HepG2 (cell line): ENCODE results near the gene ARCN1. TPM values are rescaled to one million over a fixed set of nuclear protein-coding genes. Genes with fewer than 3 reads are reported as not detected.

Source experiments
- ATAC-seq: fragments of 200-7000 bp; cut with Tn5 transposase; 3 replicates; pipeline ENCODE4 v1.9.1; 2020; ENCODE audit warnings: mild to moderate bottlenecking, moderate library complexity
- BruUV-seq: library from RNA; stranded (reverse); fragments of 400-500 nt; replicated peaks from 2 replicates; lab custom pipeline; 2021; lab: Mats Ljungman, UMichigan
- CTCF ChIA-PET: fragments of 300-600 bp; formaldehyde crosslinking; extraction: SDS; loops from one replicate; lab custom pipeline; 2021; ENCODE audit warnings: low total read pairs, inconsistent platforms, low intra/inter-chr PET ratio; lab: Yijun Ruan, JAX
- POLR2A ChIA-PET: fragments of 350-600 bp; sonication (Branson Sonifier 250); formaldehyde crosslinking; loops from one replicate; lab custom pipeline; 2020; ENCODE audit warnings: antibody characterized with exemption, inconsistent platforms; lab: Yijun Ruan, JAX
- DNase-seq: peaks from one replicate; pipeline ENCODE4 v3.0.0-alpha.2; 2015; ENCODE audit warnings: low spot score
- FAIRE-seq: peaks from 3 replicates; lab custom pipeline; 2011; peaks lifted over from hg19 to GRCh38; lab: Jason Lieb, UNC
- H2AFZ ChIP-seq: one replicate; pipeline ENCODE4 v1.6.1; 2011; ENCODE audit warnings: low read length, inconsistent platforms
- H3K27ac ChIP-seq: fragments of 300-600 bp; 3 replicates; pipeline ENCODE4 v1.8.0; 2011; ENCODE audit warnings: mixed run types, mild to moderate bottlenecking, mixed read lengths, low read length, inconsistent platforms; ENCODE audit not compliant: insufficient read depth; ENCODE audit errors: extremely low read length
- H3K27me3 ChIP-seq, 2 experiments: fragments of 200-600 bp in 1 of 2; 2 replicates in 1 of 2; 3 replicates in 1 of 2; pipeline versions ENCODE4 v1.6.0 to v1.8.0; 2011; ENCODE audit warnings: low read length in 2 of 2, mild to moderate bottlenecking in 2 of 2, moderate library complexity in 2 of 2, inconsistent platforms in 1 of 2; ENCODE audit not compliant: insufficient read depth in 2 of 2, control insufficient read depth in 1 of 2
- H3K36me3 ChIP-seq, 2 experiments: fragments of 200-600 bp in 1 of 2; replicated peaks in 1 of 2; 2 replicates in 1 of 2; 3 replicates in 1 of 2; pipeline versions ENCODE4 v1.5.1 to v1.8.0; 2011; ENCODE audit warnings: low read length in 2 of 2, inconsistent platforms in 1 of 2; ENCODE audit not compliant: insufficient read depth in 2 of 2, control insufficient read depth in 1 of 2
- H3K4me1 ChIP-seq: 2 replicates; pipeline ENCODE4 v1.5.1; 2012; ENCODE audit warnings: low read length, inconsistent platforms; ENCODE audit not compliant: insufficient read depth
- H3K4me2 ChIP-seq: 2 replicates; pipeline ENCODE4 v1.6.0; 2011; ENCODE audit warnings: low read depth, low read length, inconsistent platforms
- H3K4me3 ChIP-seq, 3 experiments: fragments of 200-600 bp in 1 of 3; sonication (generic), shearing (Covaris generic) in 1 of 3; replicated peaks in 1 of 3; 2 replicates each; pipeline ENCODE4 v1.5.1; 2011 to 2016; ENCODE audit warnings: low read length in 3 of 3, inconsistent platforms in 2 of 3, low read depth in 2 of 3, mild to moderate bottlenecking in 2 of 3, control low read depth in 1 of 3, mixed read lengths in 1 of 3; ENCODE audit not compliant: insufficient read depth in 1 of 3
- H3K79me2 ChIP-seq: one replicate; pipeline ENCODE4 v1.6.1; 2011; ENCODE audit warnings: low read length, inconsistent platforms; ENCODE audit not compliant: insufficient read depth
- H3K9ac ChIP-seq: 2 replicates; pipeline ENCODE4 v1.6.0; 2011; ENCODE audit warnings: mild to moderate bottlenecking, low read depth, low read length, inconsistent platforms; ENCODE audit not compliant: insufficient read depth
- H3K9me3 ChIP-seq: 2 replicates; pipeline ENCODE4 v1.5.1; 2012; ENCODE audit warnings: mild to moderate bottlenecking, low read length
- H4K20me1 ChIP-seq: 2 replicates; pipeline ENCODE4 v1.6.0; 2011; ENCODE audit warnings: inconsistent platforms, mild to moderate bottlenecking, low read length, moderate library complexity; ENCODE audit not compliant: insufficient read depth
- CEBPB ChIP-seq: IDR thresholded peaks from 2 replicates; pipeline ENCODE4 v1.6.1; 2011; ENCODE audit warnings: low read depth, low read length, improper control_type of control experiment, borderline replicate concordance
- ELF4 ChIP-seq: sonication (generic); formaldehyde crosslinking; IDR thresholded peaks from 2 replicates; pipeline ENCODE4 v1.5.0; 2020; ENCODE audit warnings: missing genetic modification reagents, mild to moderate bottlenecking, moderate library complexity, borderline replicate concordance
- GTF2F1 ChIP-seq: fragments of 150-350 bp; IDR thresholded peaks from 2 replicates; pipeline ENCODE4 v1.6.1; 2014; ENCODE audit warnings: low read length
- HNRNPLL ChIP-seq: fragments of 200-400 bp; formaldehyde crosslinking; IDR thresholded peaks from 2 replicates; pipeline ENCODE4 v1.6.1; 2017; ENCODE audit warnings: mild to moderate bottlenecking, low read depth, low read length; ENCODE audit not compliant: poor library complexity, severe bottlenecking
- NFE2L1 ChIP-seq: sonication (generic); formaldehyde crosslinking; IDR thresholded peaks from 2 replicates; pipeline ENCODE4 v1.4.0; 2020; ENCODE audit warnings: missing genetic modification reagents, mild to moderate bottlenecking, borderline replicate concordance
- PCBP1 ChIP-seq: fragments of 200-400 bp; formaldehyde crosslinking; IDR thresholded peaks from 2 replicates; pipeline ENCODE4 v1.6.1; 2017; ENCODE audit warnings: mild to moderate bottlenecking, low read depth, low read length, borderline replicate concordance
- PCBP2 ChIP-seq: fragments of 200-400 bp; formaldehyde crosslinking; optimal IDR thresholded peaks from 2 replicates; pipeline ENCODE3; 2018; ENCODE audit warnings: low read length, low read depth; ENCODE audit not compliant: poor library complexity, severe bottlenecking
- SALL2 ChIP-seq: sonication (generic); formaldehyde crosslinking; IDR thresholded peaks from 2 replicates; pipeline ENCODE4 v1.8.1; 2023; ENCODE audit warnings: mild to moderate bottlenecking, missing genetic modification reagents, inconsistent platforms
- SP140L ChIP-seq: sonication (generic); formaldehyde crosslinking; IDR thresholded peaks from 2 replicates; pipeline ENCODE4 v1.4.0; 2020; ENCODE audit warnings: missing genetic modification reagents, borderline replicate concordance
- ZNF333 ChIP-seq: sonication (generic); formaldehyde crosslinking; IDR thresholded peaks from 2 replicates; pipeline ENCODE4 v1.4.0; 2020; ENCODE audit warnings: mild to moderate bottlenecking, missing genetic modification reagents, borderline replicate concordance
- ZNF383 ChIP-seq: sonication (generic); formaldehyde crosslinking; IDR thresholded peaks from 2 replicates; pipeline ENCODE4 v1.4.0; 2020; ENCODE audit warnings: missing genetic modification reagents, mild to moderate bottlenecking, borderline replicate concordance
- ZNF558 ChIP-seq: sonication (generic); formaldehyde crosslinking; IDR thresholded peaks from 2 replicates; pipeline ENCODE4 v1.9.0; 2022; ENCODE audit warnings: mild to moderate bottlenecking, missing genetic modification reagents, borderline replicate concordance
- ZNF598 ChIP-seq: sonication (generic); formaldehyde crosslinking; IDR thresholded peaks from 2 replicates; pipeline ENCODE4 v1.5.1; 2020; ENCODE audit warnings: mild to moderate bottlenecking, missing genetic modification reagents, borderline replicate concordance
- ZNF672 ChIP-seq: sonication (generic); formaldehyde crosslinking; IDR thresholded peaks from 2 replicates; pipeline ENCODE4 v1.8.1; 2022; ENCODE audit warnings: missing genetic modification reagents
- ZSCAN20 ChIP-seq: sonication (generic); formaldehyde crosslinking; IDR thresholded peaks from 2 replicates; pipeline ENCODE4 v1.4.0; 2020; ENCODE audit warnings: missing genetic modification reagents, mild to moderate bottlenecking, borderline replicate concordance
- WGBS: methylation state at CpG from one replicate; pipeline ENCODE4 v1.1.6; 2017; ENCODE audit warnings: low lambda C conversion rate; 5-methylcytosine and 5-hydroxymethylcytosine counted together
- in situ Hi-C: cut with HindIII; loops from 2 replicates; pipeline ENCODE4 v1.10.0; 2017; ENCODE audit warnings: low pct_unique_long_range_greater_than_20kb; ENCODE audit not compliant: extremely low pct_ligation_motif_present
- intact Hi-C: fragments of 100-400 bp; cut with micrococcal nuclease; formaldehyde crosslinking; loops from one replicate; pipeline ENCODE4 v1.10.0; 2022; ENCODE audit not compliant: unreplicated experiment
- polyA plus RNA-seq, 8 experiments: library from polyadenylated mRNA; depleted of rRNA in 3 of 8; stranded (reverse) in 7 of 8; unstranded in 1 of 8; fragments of >200 nt; fragmentation: Illumina TruSeq in 4 of 8; extraction: Trizol in 4 of 8; gene quantifications; 2 replicates each; pipeline versions ENCODE4 v1.2.1 to v1.2.3, GENCODE V29; 2011 to 2016; ENCODE audit warnings: low read depth in 4 of 8, missing spikeins in 1 of 8, mixed read lengths in 1 of 8; ENCODE audit not compliant: insufficient read depth in 1 of 8
- total RNA-seq, 5 experiments: library from RNA; depleted of rRNA; stranded (reverse); fragments of >200 nt; fragmentation: Illumina TruSeq; extraction: Trizol; gene quantifications; 2 replicates each; pipeline ENCODE4 v1.2.3, GENCODE V29; 2016; ENCODE audit warnings: low read depth in 1 of 5
- TF ChIP-seq, protein P1 (sequence below), 2 experiments: fragments of 450-650 bp in 1 of 2; sonication (generic) in 1 of 2; formaldehyde crosslinking; IDR thresholded peaks; 2 replicates each; pipeline versions ENCODE4 v1.5.0 to v1.8.0; 2020 to 2022; ENCODE audit warnings: mild to moderate bottlenecking in 1 of 2, missing genetic modification reagents in 1 of 2
- TF ChIP-seq, protein P2 (sequence below): sonication (generic); formaldehyde crosslinking; IDR thresholded peaks from 2 replicates; pipeline ENCODE4 v1.8.0; 2022; ENCODE audit warnings: missing genetic modification reagents, low read depth, mild to moderate bottlenecking, borderline replicate concordance
- TF ChIP-seq, protein P3 (sequence below): conservative IDR thresholded peaks from 2 replicates; pipeline ENCODE4 v1.6.1; 2018; ENCODE audit warnings: missing genetic modification reagents
- TF ChIP-seq, protein P4 (sequence below): sonication (generic); formaldehyde crosslinking; IDR thresholded peaks from 2 replicates; pipeline ENCODE4 v1.4.0; 2020; ENCODE audit warnings: missing genetic modification reagents

ARCN1 gene
- total and polyA plus RNA-seq, 2 of the 13 experiments (the other 11 are each of a cell fraction or from before 2014, with no cell fraction given) = 148 to 200 TPM

DNA sequence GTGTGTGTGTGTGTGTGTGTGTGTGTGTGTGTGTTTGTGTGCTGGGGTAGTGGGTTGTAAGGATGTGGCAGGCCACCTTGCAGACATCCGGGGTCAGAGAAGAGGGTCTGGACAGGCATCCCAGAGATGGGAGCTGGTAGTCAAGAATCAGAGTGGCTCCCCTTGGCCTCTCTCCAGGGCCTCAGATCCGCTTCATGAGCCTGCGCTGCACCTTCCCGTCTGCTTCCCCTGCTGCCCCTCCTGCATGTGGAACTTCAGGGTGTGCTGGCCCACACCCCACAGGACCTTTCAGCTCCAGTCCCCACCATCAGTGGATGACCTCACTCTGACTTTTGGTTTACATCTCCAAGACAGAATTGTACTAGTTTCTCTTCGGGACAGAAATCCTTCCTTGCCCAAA, 76.1 kb downstream of the ARCN1 start:
- in situ Hi-C loops (no loop called here), intact Hi-C loops (no loop called here)
- Histone ChIP-seq H4K20me1 (no peaks in the 10 kb centered on the region), H3K36me3 (peaks cover 24 to 40% of the 10 kb centered on the region in 2 experiments; a peak in 4 of 5 replicates), H3K4me3 (no peak overlapping the region), H3K9ac (no peak overlapping the region), H3K4me2 (no peak overlapping the region), H3K79me2 (no peaks in the 10 kb centered on the region), H2AFZ (no peak overlapping the region), H3K27me3 (no peaks in the 10 kb centered on the region), H3K9me3 (no peaks in the 10 kb centered on the region), H3K4me1 (peaks cover 22% of the 10 kb centered on the region), H3K27ac (no peak overlapping the region)
- TF ChIP-seq GTF2F1 = no peak
- TF ChIP-seq ELF4 (CRISPR knock-in tag) = no peak
- TF ChIP-seq, protein P1, sequence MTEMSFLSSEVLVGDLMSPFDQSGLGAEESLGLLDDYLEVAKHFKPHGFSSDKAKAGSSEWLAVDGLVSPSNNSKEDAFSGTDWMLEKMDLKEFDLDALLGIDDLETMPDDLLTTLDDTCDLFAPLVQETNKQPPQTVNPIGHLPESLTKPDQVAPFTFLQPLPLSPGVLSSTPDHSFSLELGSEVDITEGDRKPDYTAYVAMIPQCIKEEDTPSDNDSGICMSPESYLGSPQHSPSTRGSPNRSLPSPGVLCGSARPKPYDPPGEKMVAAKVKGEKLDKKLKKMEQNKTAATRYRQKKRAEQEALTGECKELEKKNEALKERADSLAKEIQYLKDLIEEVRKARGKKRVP (CRISPR knock-in tag; IDR thresholded peaks at IDR 0.05) = no peak
- no peak for TF ChIP-seq ZNF672 (CRISPR knock-in tag)
- TF ChIP-seq SP140L (CRISPR knock-in tag) = no peak
- TF ChIP-seq HNRNPLL = no peak
- TF ChIP-seq CEBPB = no peak
- no peak for TF ChIP-seq ZNF598
- TF ChIP-seq, protein P2, sequence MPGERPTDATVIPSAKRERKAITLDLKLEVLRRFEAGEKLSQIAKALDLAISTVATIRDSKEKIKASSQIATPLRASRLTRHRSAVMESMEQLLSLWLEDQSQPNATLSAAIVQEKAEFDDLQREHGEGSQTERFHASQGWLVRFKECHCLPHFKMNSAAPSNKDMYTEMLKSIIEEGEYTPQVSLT (CRISPR knock-in tag) = no peak
- TF ChIP-seq SALL2 (CRISPR knock-in tag) = no peak
- TF ChIP-seq, protein P3, sequence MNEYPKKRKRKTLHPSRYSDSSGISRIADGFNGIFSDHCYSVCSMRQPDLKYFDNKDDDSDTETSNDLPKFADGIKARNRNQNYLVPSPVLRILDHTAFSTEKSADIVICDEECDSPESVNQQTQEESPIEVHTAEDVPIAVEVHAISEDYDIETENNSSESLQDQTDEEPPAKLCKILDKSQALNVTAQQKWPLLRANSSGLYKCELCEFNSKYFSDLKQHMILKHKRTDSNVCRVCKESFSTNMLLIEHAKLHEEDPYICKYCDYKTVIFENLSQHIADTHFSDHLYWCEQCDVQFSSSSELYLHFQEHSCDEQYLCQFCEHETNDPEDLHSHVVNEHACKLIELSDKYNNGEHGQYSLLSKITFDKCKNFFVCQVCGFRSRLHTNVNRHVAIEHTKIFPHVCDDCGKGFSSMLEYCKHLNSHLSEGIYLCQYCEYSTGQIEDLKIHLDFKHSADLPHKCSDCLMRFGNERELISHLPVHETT (CRISPR knock-in tag) = no peak
- TF ChIP-seq PCBP1 = no peak
- TF ChIP-seq PCBP2 = no peak
- no peak for TF ChIP-seq ZNF558 (CRISPR knock-in tag)
- no peak for TF ChIP-seq NFE2L1 (CRISPR knock-in tag)
- TF ChIP-seq ZNF383 = no peak
- TF ChIP-seq, protein P4, sequence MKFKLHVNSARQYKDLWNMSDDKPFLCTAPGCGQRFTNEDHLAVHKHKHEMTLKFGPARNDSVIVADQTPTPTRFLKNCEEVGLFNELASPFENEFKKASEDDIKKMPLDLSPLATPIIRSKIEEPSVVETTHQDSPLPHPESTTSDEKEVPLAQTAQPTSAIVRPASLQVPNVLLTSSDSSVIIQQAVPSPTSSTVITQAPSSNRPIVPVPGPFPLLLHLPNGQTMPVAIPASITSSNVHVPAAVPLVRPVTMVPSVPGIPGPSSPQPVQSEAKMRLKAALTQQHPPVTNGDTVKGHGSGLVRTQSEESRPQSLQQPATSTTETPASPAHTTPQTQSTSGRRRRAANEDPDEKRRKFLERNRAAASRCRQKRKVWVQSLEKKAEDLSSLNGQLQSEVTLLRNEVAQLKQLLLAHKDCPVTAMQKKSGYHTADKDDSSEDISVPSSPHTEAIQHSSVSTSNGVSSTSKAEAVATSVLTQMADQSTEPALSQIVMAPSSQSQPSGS (CRISPR knock-in tag) = no peak
- no peak for TF ChIP-seq ZSCAN20
- TF ChIP-seq ZNF333 (CRISPR knock-in tag) = no peak
- POLR2A ChIA-PET = no interaction called here
- BruUV-seq = no TSS peak
- CTCF ChIA-PET = no interaction called here
- ATAC-seq (no peak), DNase-seq (no peak), FAIRE-seq (no peak)
- WGBS = 100% methylated on average over 1 of the region's 5 CpGs
